COLO668 (cell line): Measurements from ENCODE around the gene APBA2.
"Not testable (repeated sequence)": the region's sequence is repeated elsewhere in the genome, so short reads cannot be mapped to it uniquely, and the experiment has no call there.

Source experiments
- DNase-seq: peaks from one replicate; lab custom pipeline; 2025; ENCODE audit not compliant: unreplicated experiment; lab: John Stamatoyannopoulos, UW

Gene APBA2

GRCh38 chr15:28994831-28995596 is 109.2 kb downstream of the APBA2 start:
- no peak for DNase-seq

- no peak for DNase-seq
Observed at GRCh38 chr15:28995705-28996104, 109.9 kb downstream of the APBA2 start.

DNA sequence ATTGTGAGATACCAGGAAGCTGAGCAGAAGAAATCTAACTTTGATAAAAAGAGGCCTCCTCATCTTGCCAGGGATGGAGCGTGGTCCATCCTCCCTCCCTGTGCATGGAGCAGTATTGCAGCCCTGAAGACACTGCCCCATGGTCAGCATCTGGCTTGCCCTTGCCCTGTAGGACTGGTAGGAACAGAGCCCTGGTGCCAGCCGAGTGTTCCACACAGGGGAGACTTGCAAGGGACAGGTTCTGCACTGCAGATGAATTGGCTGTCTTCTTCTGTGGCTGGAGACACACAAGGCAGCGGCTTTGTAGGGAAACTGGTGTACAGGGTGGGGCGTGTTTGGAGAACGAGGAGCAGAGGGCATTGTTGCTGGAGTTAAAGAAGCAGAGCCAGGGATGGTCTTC is 110.5 kb downstream of the APBA2 start:
- no peak for DNase-seq

- DNase-seq: no peak
Observed at GRCh38 chr15:28996953-28997352, 111.2 kb downstream of the APBA2 start.

DNA sequence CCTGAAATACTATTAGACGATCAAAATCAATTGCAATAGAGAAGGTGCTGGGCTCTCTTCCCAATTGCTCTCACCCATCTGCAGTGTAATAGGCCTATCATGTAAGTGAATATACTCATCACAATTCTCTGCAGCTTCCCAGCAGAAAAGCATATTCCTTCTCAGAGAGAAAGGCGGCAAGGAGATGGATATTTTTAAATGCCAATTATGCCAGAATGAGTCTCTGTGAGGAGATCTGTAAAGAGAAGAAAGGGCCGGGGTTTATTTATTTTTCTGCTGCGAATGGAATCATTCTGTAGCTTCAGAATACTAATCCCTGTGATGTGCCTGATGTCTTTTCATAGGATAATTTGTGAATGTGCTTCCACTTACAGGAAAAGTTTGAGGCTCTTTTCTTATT is 112.0 kb downstream of the APBA2 start:
- DNase-seq: no peak

DNA sequence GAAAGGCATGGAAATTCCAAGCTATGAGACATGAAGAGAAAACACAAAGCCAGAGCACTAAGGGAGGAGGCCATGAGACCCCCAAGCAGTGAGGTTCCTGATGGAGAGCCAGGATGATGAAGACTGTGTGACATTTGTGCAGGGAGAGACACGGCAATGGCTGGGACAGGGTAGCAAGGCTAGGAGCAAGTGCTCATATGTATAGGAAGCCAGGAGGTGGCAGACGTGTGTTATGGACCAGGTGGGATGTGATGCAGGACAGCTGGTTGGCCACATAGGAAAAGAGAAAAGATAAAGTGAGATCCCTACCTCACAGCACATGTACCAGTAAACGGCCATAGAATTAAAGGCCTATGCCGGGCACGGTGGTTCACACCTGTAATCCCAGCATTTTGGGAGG is 112.7 kb downstream of the APBA2 start:
- DNase-seq: no peak

DNA sequence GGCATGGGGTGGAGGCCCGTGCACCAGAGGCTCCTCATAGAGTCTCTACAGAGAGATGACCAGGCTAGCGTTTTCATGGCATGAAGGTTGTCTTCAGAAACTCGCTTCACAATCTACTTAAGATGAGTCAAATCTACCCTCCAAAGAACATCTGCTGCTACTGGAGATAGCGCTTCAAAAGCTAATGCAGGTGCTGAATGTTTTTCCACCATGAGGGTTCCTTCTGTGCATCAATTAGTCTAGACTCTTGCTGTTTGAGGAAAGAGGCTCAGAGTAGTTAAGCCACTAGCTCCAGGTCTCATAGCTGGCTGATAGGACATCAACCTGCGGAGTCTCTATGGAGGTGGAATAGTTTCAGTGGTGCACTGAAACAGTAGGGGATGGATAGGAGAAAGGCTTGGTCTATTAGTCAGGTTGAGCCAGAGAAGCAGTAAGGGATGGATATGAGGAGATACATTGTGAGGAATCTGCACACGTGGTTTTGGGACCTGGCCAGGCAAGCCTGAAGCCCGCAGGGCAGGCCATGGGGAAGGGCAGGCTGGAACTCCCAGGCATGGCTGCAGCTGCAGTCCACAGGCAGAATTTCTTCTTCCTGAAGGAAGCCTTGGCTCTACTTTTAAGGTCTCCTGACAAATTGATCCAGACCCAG is 117.5 kb downstream of the APBA2 start:
- no peak for DNase-seq

- no peak for DNase-seq
Observed at GRCh38 chr15:29003840-29004233, 118.1 kb downstream of the APBA2 start.

DNA sequence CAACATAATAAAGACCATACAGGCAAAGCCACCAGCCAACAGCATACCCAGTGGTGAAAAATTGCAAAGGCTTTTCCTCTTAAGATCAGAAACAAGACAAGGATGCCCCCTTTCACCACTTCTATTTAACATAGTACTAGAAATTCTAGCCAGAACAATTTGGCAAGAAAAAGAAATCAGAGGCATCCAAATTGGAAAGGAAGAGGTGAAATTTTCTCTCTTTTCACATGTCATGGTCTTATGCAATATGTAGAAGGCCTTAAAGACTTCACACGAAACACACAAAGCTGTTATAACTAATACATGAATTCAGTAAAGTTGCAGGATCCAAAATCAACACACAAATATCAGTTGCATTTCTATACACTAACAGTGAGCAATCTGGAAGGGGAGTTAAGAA is 120.2 kb downstream of the APBA2 start:
- DNase-seq: no peak

DNA sequence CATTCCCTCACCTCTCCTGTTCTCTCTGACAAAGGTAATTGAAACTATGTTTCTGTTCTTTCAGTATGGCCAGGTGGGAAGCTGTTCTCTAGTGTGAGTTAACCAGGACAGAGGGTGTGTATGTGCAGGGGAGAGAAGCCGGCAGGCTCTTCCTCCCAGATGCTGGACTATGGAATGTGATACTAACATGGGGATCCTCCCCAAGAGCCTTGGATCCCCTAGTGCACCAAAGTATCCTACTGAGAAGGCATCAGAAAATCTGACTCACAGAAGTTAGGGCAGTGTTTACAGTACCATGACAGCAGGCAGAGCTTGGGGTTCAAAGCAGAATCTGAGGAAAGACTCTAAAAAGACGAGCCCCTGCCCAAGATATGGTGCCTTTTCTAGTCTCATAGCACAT is 123.1 kb downstream of the APBA2 start:
- no peak for DNase-seq

GRCh38 chr15:29012097-29012496 is 126.3 kb downstream of the APBA2 start:
- no peak for DNase-seq

DNA sequence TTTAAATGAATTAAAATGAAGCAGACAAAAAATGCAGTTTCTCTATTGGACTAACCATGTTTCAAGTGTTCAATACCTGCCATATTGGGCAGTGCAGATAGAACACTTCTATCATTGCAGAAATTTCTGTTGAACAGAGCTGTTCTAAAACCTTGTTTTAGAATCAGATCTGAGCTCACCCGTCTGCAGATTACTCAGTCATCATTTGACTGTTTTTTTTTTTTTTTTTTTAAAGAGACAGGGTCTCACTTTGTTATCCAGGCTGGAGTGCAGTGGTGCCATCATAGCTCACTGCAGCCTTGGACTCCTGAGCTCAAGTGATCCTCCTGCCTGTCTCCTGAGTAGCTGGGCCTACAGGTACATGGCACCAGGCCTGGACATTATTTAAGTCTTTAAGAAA is 128.7 kb downstream of the APBA2 start:
- no peak for DNase-seq

DNA sequence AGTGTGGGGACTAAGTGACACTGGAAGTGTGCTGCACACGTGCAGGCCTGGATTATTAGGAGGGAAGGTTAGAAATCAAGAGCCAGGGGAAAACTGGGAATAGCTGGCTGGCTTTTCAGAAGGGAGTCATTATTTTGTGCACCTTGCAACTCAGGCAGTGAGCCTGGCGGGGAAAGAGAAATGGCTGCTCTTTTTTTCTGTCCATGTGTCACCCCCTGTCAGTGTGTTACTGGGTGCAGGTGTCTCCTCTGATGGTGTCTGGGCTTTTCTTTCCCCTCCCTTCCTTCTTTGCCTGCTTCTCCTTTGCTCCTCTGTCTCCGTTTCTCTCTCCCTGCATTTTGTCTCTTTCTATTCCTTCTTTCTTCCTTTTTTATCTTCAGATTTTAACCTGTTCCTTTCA is 130.7 kb downstream of the APBA2 start:
- DNase-seq: no peak

DNA sequence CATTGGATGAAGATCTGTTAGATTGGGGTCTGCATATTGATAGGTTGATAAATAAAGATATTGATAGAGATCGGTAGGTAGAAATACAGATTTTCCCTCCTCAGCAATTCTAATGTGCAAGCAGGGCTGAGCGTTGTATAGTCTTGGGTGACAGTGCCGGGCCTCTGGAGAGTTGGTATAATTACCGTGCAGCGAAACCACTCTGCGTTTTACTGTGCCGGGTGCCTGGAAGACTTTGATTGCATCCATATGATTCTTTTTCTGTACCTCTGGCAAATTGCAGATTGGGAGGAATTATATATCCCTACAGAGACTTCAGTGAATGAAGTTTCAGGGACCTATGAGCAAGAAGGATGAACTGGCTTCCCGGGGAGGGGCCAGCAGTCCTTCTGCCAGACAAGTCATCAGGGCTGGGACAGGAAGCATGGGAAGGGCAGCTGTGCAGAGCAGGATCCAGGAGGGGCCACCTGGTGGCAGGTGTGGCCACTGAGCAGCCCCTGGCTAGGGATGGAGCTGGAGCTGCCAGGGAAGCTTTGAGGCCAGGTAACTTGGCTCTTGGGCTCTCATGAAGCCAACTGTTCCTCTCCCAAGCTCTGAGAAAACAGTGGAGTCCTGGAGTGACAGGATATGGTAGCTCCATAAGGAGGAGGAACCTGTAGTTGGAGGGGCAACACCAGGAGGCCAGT is 132.5 kb downstream of the APBA2 start:
- peak; percentile 45 for DNase-seq

DNA sequence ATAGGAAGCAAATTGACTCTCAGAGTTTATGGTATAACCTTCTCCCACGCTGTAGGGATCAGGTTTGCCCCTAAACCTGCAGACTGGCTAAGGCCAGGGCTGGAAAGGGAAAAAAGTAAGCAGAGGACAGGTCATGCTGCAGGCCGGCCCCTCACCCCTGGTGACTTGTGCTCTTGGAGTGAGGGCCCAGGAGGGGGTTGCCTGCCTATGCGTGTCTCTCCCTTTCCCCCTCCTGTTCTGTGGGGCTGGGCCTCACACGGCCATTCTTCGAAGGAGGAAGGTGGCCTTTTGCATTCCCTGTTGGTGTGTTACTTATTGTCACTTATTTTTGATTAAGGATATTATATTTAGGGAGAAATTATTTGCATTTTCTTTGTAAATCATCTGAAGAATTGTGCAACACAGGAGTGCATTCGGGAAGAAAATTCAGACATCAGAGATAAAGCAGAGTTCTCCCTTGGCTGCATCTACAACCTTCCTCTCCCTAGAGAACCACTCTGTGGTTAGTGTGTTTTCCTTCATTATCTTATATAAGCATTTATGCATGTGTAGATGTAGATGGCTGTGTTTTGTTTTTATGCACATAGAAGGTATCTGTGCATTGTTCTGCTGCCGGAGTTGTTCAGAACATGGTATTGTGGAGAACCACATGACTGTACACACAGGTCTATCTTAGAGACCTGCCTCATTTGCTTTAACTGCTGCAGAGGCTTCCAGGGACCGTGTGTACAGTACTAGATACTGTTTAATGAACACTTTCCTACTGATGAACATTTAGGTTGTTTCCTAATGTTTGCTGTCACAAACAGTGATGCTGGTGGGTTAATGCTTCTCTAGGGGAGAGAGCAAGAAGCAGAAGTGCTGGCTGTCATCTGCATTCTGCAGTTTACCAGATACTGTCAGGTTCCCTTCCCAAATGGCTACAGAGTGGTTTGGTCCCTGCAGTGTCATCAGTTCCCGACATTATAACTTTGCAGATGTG is 133.5 kb downstream of the APBA2 start:
- DNase-seq: no peak

GRCh38 chr15:29021857-29022256 is 136.1 kb downstream of the APBA2 start:
- no peak for DNase-seq

- DNase-seq: no peak
Observed at GRCh38 chr15:29024662-29025061, 138.9 kb downstream of the APBA2 start.

- DNase-seq: not testable (repeated sequence)
Observed at GRCh38 chr15:29025411-29025810, 139.6 kb downstream of the APBA2 start.

DNA sequence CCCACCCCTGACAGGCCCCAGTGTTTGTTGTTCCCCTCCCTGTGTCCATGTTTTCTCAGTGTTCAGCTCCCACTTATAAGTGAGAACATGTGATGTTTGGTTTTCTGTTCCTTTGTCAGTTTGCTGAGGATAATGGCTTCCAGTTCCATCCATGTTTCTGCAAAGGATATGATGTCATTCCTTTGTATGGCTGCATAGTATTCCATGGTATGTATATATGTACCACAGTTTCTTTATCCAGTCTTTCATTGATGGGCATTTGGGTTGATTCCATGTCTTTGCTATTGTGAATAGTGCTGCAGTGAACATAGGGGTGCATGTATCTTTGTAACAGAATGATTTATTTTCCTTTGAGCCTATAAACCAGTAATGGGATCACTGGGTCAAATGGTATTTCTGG is 142.4 kb downstream of the APBA2 start:
- DNase-seq: not testable (repeated sequence)

DNA sequence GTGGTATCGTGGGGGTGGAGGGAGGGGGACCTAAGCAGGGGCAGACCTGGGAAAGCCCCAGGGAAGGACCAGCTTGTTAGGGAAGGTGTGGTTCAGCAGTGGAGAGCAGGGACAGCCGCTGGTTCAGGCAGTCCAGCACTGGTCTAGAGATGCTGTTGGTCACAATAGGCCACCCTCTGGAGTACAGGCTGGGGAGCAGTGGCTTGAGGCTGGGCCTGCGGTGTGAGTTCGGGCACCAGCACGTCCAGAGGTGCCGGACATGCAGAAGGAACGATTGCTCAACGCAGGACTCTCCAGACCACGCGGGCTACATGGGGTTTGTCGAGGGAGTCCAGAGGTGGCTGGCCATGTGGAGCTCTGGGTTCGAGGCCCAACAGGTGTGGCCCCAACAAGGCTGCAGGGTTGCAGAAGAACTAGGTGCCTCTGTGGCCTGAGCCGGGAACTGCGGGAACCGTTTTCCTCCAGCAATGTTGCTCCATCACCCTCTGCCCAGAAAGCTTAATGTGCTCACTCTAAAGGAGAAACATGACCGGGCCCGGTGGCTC is 143.9 kb downstream of the APBA2 start:
- DNase-seq: no peak
